Panc1 (cell line): Measurements from ENCODE around the gene GRIK4. TPM values are rescaled to one million over a fixed set of nuclear protein-coding genes. Genes with fewer than 3 reads are reported as not detected.

Source experiments
- ATAC-seq: fragments of 200-7000 bp; cut with Tn5 transposase; 2 replicates; pipeline ENCODE4 v1.9.1; 2020; ENCODE audit warnings: mild to moderate bottlenecking, moderate library complexity
- BruUV-seq: library from RNA; stranded (reverse); fragments of 400-500 nt; replicated peaks from 2 replicates; lab custom pipeline; 2021; lab: Mats Ljungman, UMichigan
- CTCF ChIA-PET: fragments of 300-600 bp; sonication (Branson Sonifier 250); formaldehyde crosslinking; loops from one replicate; lab custom pipeline; 2022; ENCODE audit warnings: antibody characterized with exemption; lab: Charles Lee
- POLR2A ChIA-PET: fragments of 300-600 bp; sonication (Branson Sonifier 250); formaldehyde crosslinking; loops from one replicate; lab custom pipeline; 2022; ENCODE audit warnings: antibody characterized with exemption; lab: Charles Lee
- DNase-seq: peaks from one replicate; pipeline ENCODE4 v3.0.0-alpha.2; 2010; ENCODE audit warnings: low read depth, low spot score
- H3K27ac ChIP-seq: 2 replicates; pipeline ENCODE4 v1.5.1; 2011; ENCODE audit warnings: mild to moderate bottlenecking, low read length, inconsistent platforms
- H3K27me3 ChIP-seq: fragments of 200-500 bp; sonication (Bioruptor generic); 2 replicates; pipeline ENCODE4 v1.6.0; 2014; ENCODE audit warnings: low read length, inconsistent platforms; ENCODE audit not compliant: control insufficient read depth, insufficient read depth
- H3K36me3 ChIP-seq: fragments of 200-500 bp; sonication (Bioruptor generic); 2 replicates; pipeline ENCODE4 v1.5.1; 2014; ENCODE audit warnings: inconsistent platforms, mild to moderate bottlenecking, low read length, moderate library complexity; ENCODE audit not compliant: control insufficient read depth, insufficient read depth
- H3K4me1 ChIP-seq: 2 replicates; pipeline ENCODE4 v1.5.1; 2011; ENCODE audit warnings: inconsistent platforms, mild to moderate bottlenecking, low read length, moderate library complexity; ENCODE audit not compliant: control insufficient read depth, insufficient read depth
- H3K4me3 ChIP-seq, 2 experiments: 2 replicates each; pipeline ENCODE4 v1.5.1; 2011 to 2012; ENCODE audit warnings: low read depth in 2 of 2, low read length in 2 of 2, mild to moderate bottlenecking in 2 of 2, inconsistent platforms in 1 of 2, moderate library complexity in 1 of 2
- H3K9me3 ChIP-seq: fragments of 200-500 bp; sonication (Bioruptor generic); 2 replicates; pipeline ENCODE4 v1.5.1; 2014; ENCODE audit warnings: low read depth, mild to moderate bottlenecking, inconsistent platforms, low read length, moderate library complexity; ENCODE audit not compliant: control insufficient read depth, insufficient read depth
- POLR2AphosphoS5 ChIP-seq: IDR thresholded peaks from 2 replicates; pipeline ENCODE4 v1.6.1; 2012; ENCODE audit warnings: mild to moderate bottlenecking, low read depth, low read length, moderate library complexity
- SIN3A ChIP-seq: IDR thresholded peaks from 2 replicates; pipeline ENCODE4 v1.6.1; 2012; ENCODE audit warnings: low read depth, mild to moderate bottlenecking, low read length, moderate library complexity, borderline replicate concordance; ENCODE audit not compliant: insufficient read depth
- TCF7L2 ChIP-seq: IDR thresholded peaks from 2 replicates; pipeline ENCODE4 v1.6.1; 2011; ENCODE audit warnings: mild to moderate bottlenecking, low read depth, low read length, inconsistent platforms
- in situ Hi-C: cut with HindIII; loops from 2 replicates; pipeline ENCODE4 v1.10.0; 2016; ENCODE audit warnings: low sequenced_read_pairs, low pct_unique_long_range_greater_than_20kb
- intact Hi-C: fragments of 100-400 bp; cut with micrococcal nuclease; formaldehyde crosslinking; loops from one replicate; pipeline ENCODE4 v1.10.0; 2022; ENCODE audit not compliant: unreplicated experiment
- total RNA-seq: library from RNA; stranded (reverse); gene quantifications from one replicate; pipeline ENCODE4 v1.2.1, GENCODE V29; 2021; ENCODE audit not compliant: unreplicated experiment
- TF ChIP-seq, protein P1 (sequence below), 2 experiments: IDR thresholded peaks; 2 replicates each; pipeline ENCODE4 v1.6.1; 2011 to 2012; ENCODE audit warnings: low read depth in 2 of 2, control low read depth in 1 of 2, low read length in 1 of 2, mild to moderate bottlenecking in 1 of 2, moderate library complexity in 1 of 2; ENCODE audit not compliant: insufficient read depth in 1 of 2
- TF ChIP-seq, protein P2 (sequence below): fragments of 450-650 bp; IDR thresholded peaks from 2 replicates; pipeline ENCODE4 v1.5.1; 2017; ENCODE audit warnings: mild to moderate bottlenecking

Gene GRIK4
- total RNA-seq, 1 experiment from 2014 or later: 0.62 TPM

DNA sequence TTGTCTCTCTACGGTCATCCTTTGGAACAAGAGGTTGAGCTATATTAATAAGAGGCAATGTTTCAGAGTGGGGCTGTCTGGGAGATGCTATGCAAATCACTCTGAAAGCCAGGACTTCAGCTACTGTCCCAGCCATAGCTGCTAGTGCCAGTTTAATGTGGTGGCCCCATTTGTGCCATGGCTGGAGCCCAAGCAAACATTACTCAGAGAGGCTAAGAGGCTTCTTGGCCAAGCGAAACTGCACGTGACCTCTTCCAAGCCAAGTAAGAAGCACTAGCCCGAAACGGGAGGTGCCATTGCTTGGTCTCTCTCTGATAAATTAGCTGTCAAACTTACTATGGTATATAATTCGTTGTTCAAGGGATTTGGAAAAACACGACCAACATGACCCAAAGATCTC, 462.0 kb downstream of the GRIK4 start:
- TF ChIP-seq SIN3A: no peak
- no peak for TF ChIP-seq TCF7L2
- TF ChIP-seq, protein P1, sequence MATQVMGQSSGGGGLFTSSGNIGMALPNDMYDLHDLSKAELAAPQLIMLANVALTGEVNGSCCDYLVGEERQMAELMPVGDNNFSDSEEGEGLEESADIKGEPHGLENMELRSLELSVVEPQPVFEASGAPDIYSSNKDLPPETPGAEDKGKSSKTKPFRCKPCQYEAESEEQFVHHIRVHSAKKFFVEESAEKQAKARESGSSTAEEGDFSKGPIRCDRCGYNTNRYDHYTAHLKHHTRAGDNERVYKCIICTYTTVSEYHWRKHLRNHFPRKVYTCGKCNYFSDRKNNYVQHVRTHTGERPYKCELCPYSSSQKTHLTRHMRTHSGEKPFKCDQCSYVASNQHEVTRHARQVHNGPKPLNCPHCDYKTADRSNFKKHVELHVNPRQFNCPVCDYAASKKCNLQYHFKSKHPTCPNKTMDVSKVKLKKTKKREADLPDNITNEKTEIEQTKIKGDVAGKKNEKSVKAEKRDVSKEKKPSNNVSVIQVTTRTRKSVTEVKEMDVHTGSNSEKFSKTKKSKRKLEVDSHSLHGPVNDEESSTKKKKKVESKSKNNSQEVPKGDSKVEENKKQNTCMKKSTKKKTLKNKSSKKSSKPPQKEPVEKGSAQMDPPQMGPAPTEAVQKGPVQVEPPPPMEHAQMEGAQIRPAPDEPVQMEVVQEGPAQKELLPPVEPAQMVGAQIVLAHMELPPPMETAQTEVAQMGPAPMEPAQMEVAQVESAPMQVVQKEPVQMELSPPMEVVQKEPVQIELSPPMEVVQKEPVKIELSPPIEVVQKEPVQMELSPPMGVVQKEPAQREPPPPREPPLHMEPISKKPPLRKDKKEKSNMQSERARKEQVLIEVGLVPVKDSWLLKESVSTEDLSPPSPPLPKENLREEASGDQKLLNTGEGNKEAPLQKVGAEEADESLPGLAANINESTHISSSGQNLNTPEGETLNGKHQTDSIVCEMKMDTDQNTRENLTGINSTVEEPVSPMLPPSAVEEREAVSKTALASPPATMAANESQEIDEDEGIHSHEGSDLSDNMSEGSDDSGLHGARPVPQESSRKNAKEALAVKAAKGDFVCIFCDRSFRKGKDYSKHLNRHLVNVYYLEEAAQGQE (IDR thresholded peaks at IDR 0.05; ENCODE audit: insufficient read depth in 1 of 2, low read depth in 2 of 2, low read length in 1 of 2): no peak
- TF ChIP-seq, protein P2, sequence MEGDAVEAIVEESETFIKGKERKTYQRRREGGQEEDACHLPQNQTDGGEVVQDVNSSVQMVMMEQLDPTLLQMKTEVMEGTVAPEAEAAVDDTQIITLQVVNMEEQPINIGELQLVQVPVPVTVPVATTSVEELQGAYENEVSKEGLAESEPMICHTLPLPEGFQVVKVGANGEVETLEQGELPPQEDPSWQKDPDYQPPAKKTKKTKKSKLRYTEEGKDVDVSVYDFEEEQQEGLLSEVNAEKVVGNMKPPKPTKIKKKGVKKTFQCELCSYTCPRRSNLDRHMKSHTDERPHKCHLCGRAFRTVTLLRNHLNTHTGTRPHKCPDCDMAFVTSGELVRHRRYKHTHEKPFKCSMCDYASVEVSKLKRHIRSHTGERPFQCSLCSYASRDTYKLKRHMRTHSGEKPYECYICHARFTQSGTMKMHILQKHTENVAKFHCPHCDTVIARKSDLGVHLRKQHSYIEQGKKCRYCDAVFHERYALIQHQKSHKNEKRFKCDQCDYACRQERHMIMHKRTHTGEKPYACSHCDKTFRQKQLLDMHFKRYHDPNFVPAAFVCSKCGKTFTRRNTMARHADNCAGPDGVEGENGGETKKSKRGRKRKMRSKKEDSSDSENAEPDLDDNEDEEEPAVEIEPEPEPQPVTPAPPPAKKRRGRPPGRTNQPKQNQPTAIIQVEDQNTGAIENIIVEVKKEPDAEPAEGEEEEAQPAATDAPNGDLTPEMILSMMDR: no peak
- TF ChIP-seq POLR2AphosphoS5: no peak
- DNase-seq (no peak), ATAC-seq (no peak)
- H3K27ac ChIP-seq: no peak overlapping the region
- CTCF ChIA-PET: interaction anchor here (0.6 kb wide), 1 partner anchor 41 kb away, joined by 3 read pairs; no protein-coding TSS in a partner anchor
- no peak overlapping the region for H3K4me3 ChIP-seq
- H3K9me3 ChIP-seq: no peaks in the 10 kb centered on the region
- in situ Hi-C loops: no loop called here
- H3K4me1 ChIP-seq: no peaks in the 10 kb centered on the region
- intact Hi-C loops: no loop called here
- BruUV-seq: no TSS peak
- H3K27me3 ChIP-seq: peaks cover 65% of the 10 kb centered on the region
- no peaks in the 10 kb centered on the region for H3K36me3 ChIP-seq
- POLR2A ChIA-PET: no interaction called here

DNA sequence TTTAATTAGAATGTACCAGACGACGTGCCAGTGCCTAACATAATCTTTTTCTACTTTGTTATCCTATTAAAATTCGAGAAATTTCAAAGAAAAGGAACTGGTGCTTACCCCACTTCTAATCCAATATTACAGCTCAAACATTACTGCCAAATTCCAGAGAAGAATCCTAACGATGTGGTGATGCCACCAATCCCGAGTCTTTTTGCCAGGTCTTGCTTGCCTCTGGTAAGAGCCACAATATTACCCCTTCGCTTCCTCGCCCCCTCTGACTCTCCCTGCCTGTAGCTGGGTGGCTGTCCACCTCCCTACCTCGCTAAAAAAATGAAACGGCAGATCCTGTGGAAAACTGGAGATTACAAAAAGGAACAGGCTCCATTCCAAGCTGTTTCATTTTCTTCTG, 462.9 kb downstream of the GRIK4 start:
- DNase-seq (no peak), ATAC-seq (no peak)
- POLR2A ChIA-PET: no interaction called here
- H3K9me3 ChIP-seq: no peaks in the 10 kb centered on the region
- H3K4me1 ChIP-seq: no peaks in the 10 kb centered on the region
- H3K36me3 ChIP-seq: no peaks in the 10 kb centered on the region
- peaks cover 63% of the 10 kb centered on the region for H3K27me3 ChIP-seq
- BruUV-seq: no TSS peak
- H3K27ac ChIP-seq: no peak overlapping the region
- intact Hi-C loops (no loop called here), in situ Hi-C loops (no loop called here)
- CTCF ChIA-PET: no interaction called here
- TF ChIP-seq TCF7L2: no peak
- TF ChIP-seq, protein P2: no peak
- TF ChIP-seq SIN3A: no peak
- no peak for TF ChIP-seq POLR2AphosphoS5
- TF ChIP-seq, protein P1 (IDR thresholded peaks at IDR 0.05; ENCODE audit: insufficient read depth in 1 of 2, low read depth in 2 of 2, low read length in 1 of 2): no peak
- no peak overlapping the region for H3K4me3 ChIP-seq
